ENCODE data around the gene ZDHHC18.
A peak's percentile ranks its signal among the peaks of the same experiment; 100 is the strongest.

The ZDHHC18 gene

DNA sequence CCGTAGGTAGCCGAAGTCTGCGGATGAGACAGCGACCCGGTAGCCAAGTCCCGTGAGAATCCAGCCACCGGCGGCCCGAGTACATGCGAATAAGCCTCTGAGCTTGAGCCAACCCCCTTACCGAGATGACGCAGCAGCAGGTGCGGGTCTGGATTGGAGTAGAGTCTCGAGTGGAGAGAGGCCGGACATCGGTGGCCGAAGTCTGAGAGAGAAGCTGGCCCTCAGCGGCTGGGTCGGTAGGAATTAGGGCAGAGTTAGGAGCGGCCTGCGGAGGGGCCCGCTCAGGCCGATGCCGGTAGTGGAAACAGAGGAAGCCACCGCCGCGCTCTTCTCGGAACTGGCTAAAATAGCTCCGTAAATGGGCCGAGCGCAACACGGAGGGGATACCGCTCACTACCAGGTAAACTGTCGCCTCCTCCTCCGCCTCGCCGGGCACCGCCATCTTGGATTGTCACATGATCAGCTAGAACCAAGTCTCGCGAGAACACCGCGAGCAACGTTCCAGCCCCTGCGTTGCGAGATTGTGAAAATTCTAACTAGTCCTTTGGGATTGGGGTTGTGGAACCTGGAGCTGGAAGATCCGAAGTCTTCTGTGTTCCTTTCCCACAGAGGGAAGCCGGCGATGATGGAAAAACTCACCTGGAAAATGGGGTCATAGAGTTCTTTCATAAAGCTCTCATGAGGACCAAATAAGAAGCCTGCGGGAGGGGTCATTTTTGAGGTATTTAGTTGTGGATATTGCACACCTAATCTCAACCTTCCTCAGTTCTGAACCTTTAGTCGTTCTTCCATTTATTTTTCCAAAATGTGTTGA, 73.7 kb downstream of the ZDHHC18 start, which contains the start of gene GPATCH3 (continued):
- TF ChIP-seq, protein P1, sequence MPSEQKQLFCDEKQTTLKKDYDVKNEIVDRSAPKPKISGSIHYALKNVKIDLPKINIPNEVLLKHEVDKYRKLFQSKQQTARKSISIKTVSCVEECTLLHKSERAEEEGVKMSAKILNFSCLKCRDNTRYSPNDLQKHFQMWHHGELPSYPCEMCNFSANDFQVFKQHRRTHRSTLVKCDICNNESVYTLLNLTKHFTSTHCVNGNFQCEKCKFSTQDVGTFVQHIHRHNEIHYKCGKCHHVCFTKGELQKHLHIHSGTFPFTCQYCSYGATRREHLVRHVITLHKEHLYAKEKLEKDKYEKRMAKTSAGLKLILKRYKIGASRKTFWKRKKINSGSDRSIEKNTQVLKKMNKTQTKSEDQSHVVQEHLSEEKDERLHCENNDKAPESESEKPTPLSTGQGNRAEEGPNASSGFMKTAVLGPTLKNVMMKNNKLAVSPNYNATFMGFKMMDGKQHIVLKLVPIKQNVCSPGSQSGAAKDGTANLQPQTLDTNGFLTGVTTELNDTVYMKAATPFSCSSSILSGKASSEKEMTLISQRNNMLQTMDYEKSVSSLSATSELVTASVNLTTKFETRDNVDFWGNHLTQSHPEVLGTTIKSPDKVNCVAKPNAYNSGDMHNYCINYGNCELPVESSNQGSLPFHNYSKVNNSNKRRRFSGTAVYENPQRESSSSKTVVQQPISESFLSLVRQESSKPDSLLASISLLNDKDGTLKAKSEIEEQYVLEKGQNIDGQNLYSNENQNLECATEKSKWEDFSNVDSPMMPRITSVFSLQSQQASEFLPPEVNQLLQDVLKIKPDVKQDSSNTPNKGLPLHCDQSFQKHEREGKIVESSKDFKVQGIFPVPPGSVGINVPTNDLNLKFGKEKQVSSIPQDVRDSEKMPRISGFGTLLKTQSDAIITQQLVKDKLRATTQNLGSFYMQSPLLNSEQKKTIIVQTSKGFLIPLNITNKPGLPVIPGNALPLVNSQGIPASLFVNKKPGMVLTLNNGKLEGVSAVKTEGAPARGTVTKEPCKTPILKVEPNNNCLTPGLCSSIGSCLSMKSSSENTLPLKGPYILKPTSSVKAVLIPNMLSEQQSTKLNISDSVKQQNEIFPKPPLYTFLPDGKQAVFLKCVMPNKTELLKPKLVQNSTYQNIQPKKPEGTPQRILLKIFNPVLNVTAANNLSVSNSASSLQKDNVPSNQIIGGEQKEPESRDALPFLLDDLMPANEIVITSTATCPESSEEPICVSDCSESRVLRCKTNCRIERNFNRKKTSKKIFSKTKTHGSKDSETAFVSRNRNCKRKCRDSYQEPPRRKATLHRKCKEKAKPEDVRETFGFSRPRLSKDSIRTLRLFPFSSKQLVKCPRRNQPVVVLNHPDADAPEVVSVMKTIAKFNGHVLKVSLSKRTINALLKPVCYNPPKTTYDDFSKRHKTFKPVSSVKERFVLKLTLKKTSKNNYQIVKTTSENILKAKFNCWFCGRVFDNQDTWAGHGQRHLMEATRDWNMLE (tag by site-specific recombination; conservative IDR thresholded peaks at IDR 0.05; ENCODE audit: low read depth) = peak; percentile 54; the same call in 1 of the 2 replicates
- no peak for TF ChIP-seq BCL11B (tag by site-specific recombination; IDR thresholded peaks at IDR 0.05; ENCODE audit: low read depth)
- TF ChIP-seq OSR2 (tag by site-specific recombination; IDR thresholded peaks at IDR 0.05) = no peak
- TF ChIP-seq PRDM1 (tag by site-specific recombination; IDR thresholded peaks at IDR 0.05) = no peak
- no peak for TF ChIP-seq ZNF549 (tag by site-specific recombination; IDR thresholded peaks at IDR 0.05)
- 0 out of 2 replicates have a peak, but pooled peaks have one; percentile 33 for TF ChIP-seq ZNF785 (tag by site-specific recombination; IDR thresholded peaks at IDR 0.05)
- TF ChIP-seq ZNF394 (tag by site-specific recombination; IDR thresholded peaks at IDR 0.05; ENCODE audit: borderline replicate concordance) = peak; percentile 90
- TF ChIP-seq, protein P2, sequence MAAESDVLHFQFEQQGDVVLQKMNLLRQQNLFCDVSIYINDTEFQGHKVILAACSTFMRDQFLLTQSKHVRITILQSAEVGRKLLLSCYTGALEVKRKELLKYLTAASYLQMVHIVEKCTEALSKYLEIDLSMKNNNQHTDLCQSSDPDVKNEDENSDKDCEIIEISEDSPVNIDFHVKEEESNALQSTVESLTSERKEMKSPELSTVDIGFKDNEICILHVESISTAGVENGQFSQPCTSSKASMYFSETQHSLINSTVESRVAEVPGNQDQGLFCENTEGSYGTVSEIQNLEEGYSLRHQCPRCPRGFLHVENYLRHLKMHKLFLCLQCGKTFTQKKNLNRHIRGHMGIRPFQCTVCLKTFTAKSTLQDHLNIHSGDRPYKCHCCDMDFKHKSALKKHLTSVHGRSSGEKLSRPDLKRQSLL (tag by site-specific recombination; IDR thresholded peaks at IDR 0.05) = peak; percentile 67
- TF ChIP-seq WT1 (tag by site-specific recombination; IDR thresholded peaks at IDR 0.05) = no peak
- no peak for TF ChIP-seq REPIN1 (tag by site-specific recombination; IDR thresholded peaks at IDR 0.05; ENCODE audit: low read depth)
- TF ChIP-seq ZNF610 (tag by site-specific recombination; IDR thresholded peaks at IDR 0.05; ENCODE audit: borderline replicate concordance) = 0 out of 2 replicates have a peak, but pooled peaks have one; percentile 70
- 0 out of 2 replicates have a peak, but pooled peaks have one; percentile 47 for TF ChIP-seq ZBTB21 (tag by site-specific recombination; IDR thresholded peaks at IDR 0.05)
- TF ChIP-seq KLF16 (tag by site-specific recombination; IDR thresholded peaks at IDR 0.05) = peak; percentile 94
- TF ChIP-seq, protein P3, sequence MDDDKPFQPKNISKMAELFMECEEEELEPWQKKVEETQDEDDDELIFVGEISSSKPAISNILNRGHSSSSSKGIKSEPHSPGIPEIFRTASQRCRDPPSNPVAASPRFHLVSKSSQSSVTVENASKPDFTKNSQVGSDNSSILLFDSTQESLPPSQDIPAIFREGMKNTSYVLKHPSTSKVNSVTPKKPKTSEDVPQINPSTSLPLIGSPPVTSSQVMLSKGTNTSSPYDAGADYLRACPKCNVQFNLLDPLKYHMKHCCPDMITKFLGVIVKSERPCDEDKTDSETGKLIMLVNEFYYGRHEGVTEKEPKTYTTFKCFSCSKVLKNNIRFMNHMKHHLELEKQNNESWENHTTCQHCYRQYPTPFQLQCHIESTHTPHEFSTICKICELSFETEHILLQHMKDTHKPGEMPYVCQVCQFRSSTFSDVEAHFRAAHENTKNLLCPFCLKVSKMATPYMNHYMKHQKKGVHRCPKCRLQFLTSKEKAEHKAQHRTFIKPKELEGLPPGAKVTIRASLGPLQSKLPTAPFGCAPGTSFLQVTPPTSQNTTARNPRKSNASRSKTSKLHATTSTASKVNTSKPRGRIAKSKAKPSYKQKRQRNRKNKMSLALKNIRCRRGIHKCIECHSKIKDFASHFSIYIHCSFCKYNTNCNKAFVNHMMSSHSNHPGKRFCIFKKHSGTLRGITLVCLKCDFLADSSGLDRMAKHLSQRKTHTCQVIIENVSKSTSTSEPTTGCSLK (tag by site-specific recombination; IDR thresholded peaks at IDR 0.05) = no peak
- TF ChIP-seq YY2 (tag by site-specific recombination; IDR thresholded peaks at IDR 0.05) = peak; percentile 98
- peak; percentile 57; the same call in 1 of the 2 replicates for TF ChIP-seq KLF9 (tag by site-specific recombination; IDR thresholded peaks at IDR 0.05; ENCODE audit: low read depth)
- TF ChIP-seq SP7 (tag by site-specific recombination; IDR thresholded peaks at IDR 0.05) = peak; percentile 85
- TF ChIP-seq RBAK (tag by site-specific recombination; IDR thresholded peaks at IDR 0.05) = no peak
- no peak for TF ChIP-seq HOXA7 (CRISPR knock-in tag; IDR thresholded peaks at IDR 0.05; ENCODE audit: borderline replicate concordance)
- 0 out of 2 replicates have a peak, but pooled peaks have one; percentile 28 for TF ChIP-seq KLF1 (tag by site-specific recombination; IDR thresholded peaks at IDR 0.05)
- no peak for TF ChIP-seq ZNF830 (tag by site-specific recombination; IDR thresholded peaks at IDR 0.05; ENCODE audit: low read depth)
- TF ChIP-seq ZNF843 (tag by site-specific recombination; IDR thresholded peaks at IDR 0.05) = peak; percentile 79
- TF ChIP-seq, protein P4, sequence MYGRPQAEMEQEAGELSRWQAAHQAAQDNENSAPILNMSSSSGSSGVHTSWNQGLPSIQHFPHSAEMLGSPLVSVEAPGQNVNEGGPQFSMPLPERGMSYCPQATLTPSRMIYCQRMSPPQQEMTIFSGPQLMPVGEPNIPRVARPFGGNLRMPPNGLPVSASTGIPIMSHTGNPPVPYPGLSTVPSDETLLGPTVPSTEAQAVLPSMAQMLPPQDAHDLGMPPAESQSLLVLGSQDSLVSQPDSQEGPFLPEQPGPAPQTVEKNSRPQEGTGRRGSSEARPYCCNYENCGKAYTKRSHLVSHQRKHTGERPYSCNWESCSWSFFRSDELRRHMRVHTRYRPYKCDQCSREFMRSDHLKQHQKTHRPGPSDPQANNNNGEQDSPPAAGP (tag by site-specific recombination; IDR thresholded peaks at IDR 0.05) = peak; percentile 81
- no peak for TF ChIP-seq ZNF140 (tag by site-specific recombination; IDR thresholded peaks at IDR 0.05)
- no peak for TF ChIP-seq ZFP41 (tag by site-specific recombination; IDR thresholded peaks at IDR 0.05; ENCODE audit: borderline replicate concordance)
- TF ChIP-seq, protein P5, sequence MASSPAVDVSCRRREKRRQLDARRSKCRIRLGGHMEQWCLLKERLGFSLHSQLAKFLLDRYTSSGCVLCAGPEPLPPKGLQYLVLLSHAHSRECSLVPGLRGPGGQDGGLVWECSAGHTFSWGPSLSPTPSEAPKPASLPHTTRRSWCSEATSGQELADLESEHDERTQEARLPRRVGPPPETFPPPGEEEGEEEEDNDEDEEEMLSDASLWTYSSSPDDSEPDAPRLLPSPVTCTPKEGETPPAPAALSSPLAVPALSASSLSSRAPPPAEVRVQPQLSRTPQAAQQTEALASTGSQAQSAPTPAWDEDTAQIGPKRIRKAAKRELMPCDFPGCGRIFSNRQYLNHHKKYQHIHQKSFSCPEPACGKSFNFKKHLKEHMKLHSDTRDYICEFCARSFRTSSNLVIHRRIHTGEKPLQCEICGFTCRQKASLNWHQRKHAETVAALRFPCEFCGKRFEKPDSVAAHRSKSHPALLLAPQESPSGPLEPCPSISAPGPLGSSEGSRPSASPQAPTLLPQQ (tag by site-specific recombination; IDR thresholded peaks at IDR 0.05) = peak; percentile 74
- TF ChIP-seq, protein P6, sequence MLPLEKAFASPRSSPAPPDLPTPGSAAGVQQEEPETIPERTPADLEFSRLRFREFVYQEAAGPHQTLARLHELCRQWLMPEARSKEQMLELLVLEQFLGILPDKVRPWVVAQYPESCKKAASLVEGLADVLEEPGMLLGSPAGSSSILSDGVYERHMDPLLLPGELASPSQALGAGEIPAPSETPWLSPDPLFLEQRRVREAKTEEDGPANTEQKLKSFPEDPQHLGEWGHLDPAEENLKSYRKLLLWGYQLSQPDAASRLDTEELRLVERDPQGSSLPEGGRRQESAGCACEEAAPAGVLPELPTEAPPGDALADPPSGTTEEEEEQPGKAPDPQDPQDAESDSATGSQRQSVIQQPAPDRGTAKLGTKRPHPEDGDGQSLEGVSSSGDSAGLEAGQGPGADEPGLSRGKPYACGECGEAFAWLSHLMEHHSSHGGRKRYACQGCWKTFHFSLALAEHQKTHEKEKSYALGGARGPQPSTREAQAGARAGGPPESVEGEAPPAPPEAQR (tag by site-specific recombination; IDR thresholded peaks at IDR 0.05) = 0 out of 2 replicates have a peak, but pooled peaks have one; percentile 57

Measured in HEK293 (cell line).